Measurements from ENCODE around the gene MSGN1. TPM values are rescaled to one million over a fixed set of nuclear protein-coding genes. Genes with fewer than 3 reads are reported as not detected.
A peak's percentile ranks its signal among the peaks of the same experiment; 100 is the strongest.

The MSGN1 gene
- total RNA-seq, 1 donor, result not detected

- no peak overlapping the region for H3K4me3 ChIP-seq (ENCODE audit: low read depth, low read length)
- DNase-seq (ENCODE audit: low read depth), result no peak
- no peak for TF ChIP-seq CTCF (IDR thresholded peaks at IDR 0.05; ENCODE audit: insufficient read depth, low read depth, low read length)
Observed at GRCh38 chr2:17803497-17803896, 12.8 kb upstream of the MSGN1 start.

GRCh38 chr2:17804358-17804757 is 11.9 kb upstream of the MSGN1 start:
- TF ChIP-seq CTCF (IDR thresholded peaks at IDR 0.05; ENCODE audit: insufficient read depth, low read depth, low read length), result no peak
- no peak overlapping the region for H3K4me3 ChIP-seq (ENCODE audit: low read depth, low read length)
- DNase-seq (ENCODE audit: low read depth), result no peak

- TF ChIP-seq CTCF (IDR thresholded peaks at IDR 0.05; ENCODE audit: insufficient read depth, low read depth, low read length), result no peak
- no peak overlapping the region for H3K4me3 ChIP-seq (ENCODE audit: low read depth, low read length)
- no peak for DNase-seq (ENCODE audit: low read depth)
Observed at GRCh38 chr2:17805166-17805565, 11.1 kb upstream of the MSGN1 start.

GRCh38 chr2:17805717-17806363 is 10.4 kb upstream of the MSGN1 start:
- no peak overlapping the region for H3K4me3 ChIP-seq (ENCODE audit: low read depth, low read length)
- DNase-seq (ENCODE audit: low read depth), result no peak
- no peak for TF ChIP-seq CTCF (IDR thresholded peaks at IDR 0.05; ENCODE audit: insufficient read depth, low read depth, low read length)

GRCh38 chr2:17813010-17813741 is 3.1 kb upstream of the MSGN1 start:
- DNase-seq (ENCODE audit: low read depth), result peak; percentile 24

GRCh38 chr2:17813742-17814473 is 2.4 kb upstream of the MSGN1 start:
- DNase-seq (ENCODE audit: low read depth), result peak; percentile 17
- H3K4me3 ChIP-seq (ENCODE audit: low read depth, low read length), result no peak overlapping the region

More at GRCh38 chr2:17813010-17813741, 3.1 kb upstream of the MSGN1 start:
- H3K4me3 ChIP-seq (ENCODE audit: low read depth, low read length), result no peak overlapping the region
- no peak for TF ChIP-seq CTCF (IDR thresholded peaks at IDR 0.05; ENCODE audit: insufficient read depth, low read depth, low read length)

More at GRCh38 chr2:17813742-17814473, 2.4 kb upstream of the MSGN1 start:
- no peak for TF ChIP-seq CTCF (IDR thresholded peaks at IDR 0.05; ENCODE audit: insufficient read depth, low read depth, low read length)
